ENCODE measurements around the gene PDZD7.
A peak's percentile ranks its signal among the peaks of the same experiment; 100 is the strongest.

PDZD7 gene

GRCh38 chr10:101065481-101066145 lies 34.7 kb upstream of the PDZD7 start:
- H3K27me3 ChIP-seq (ENCODE audit: insufficient read depth, poor library complexity, severe bottlenecking), result no peaks in the 10 kb centered on the region
- TF ChIP-seq SPI1 (IDR thresholded peaks at IDR 0.05; ENCODE audit: borderline replicate concordance, low read depth), result no peak
- TF ChIP-seq POLR2AphosphoS5 (IDR thresholded peaks at IDR 0.05; ENCODE audit: low read depth), result no peak
- TF ChIP-seq CTCF (IDR thresholded peaks at IDR 0.05; ENCODE audit: insufficient read depth, low read length), result no peak
- no peak for TF ChIP-seq GABPA (IDR thresholded peaks at IDR 0.05; ENCODE audit: low read depth)
- no peak for TF ChIP-seq REST (IDR thresholded peaks at IDR 0.05; ENCODE audit: insufficient replicate concordance, low read depth)
- H3K27ac ChIP-seq (replicated peaks), result no peak overlapping the region
- no peak for DNase-seq (ENCODE audit: low read depth in 1 of 2, low spot score in 1 of 2)
- H3K4me3 ChIP-seq (replicated peaks; ENCODE audit: insufficient read depth, low read length), result no peak overlapping the region

GRCh38 chr10:101064415-101065030 lies 33.6 kb upstream of the PDZD7 start:
- Histone ChIP-seq H3K4me3 (replicated peaks; ENCODE audit: insufficient read depth, low read length) (no peak overlapping the region), H3K27me3 (ENCODE audit: insufficient read depth, poor library complexity, severe bottlenecking) (no peaks in the 10 kb centered on the region), H3K27ac (replicated peaks) (no peak overlapping the region)
- no peak for TF ChIP-seq GABPA (IDR thresholded peaks at IDR 0.05; ENCODE audit: low read depth)
- TF ChIP-seq SPI1 (IDR thresholded peaks at IDR 0.05; ENCODE audit: borderline replicate concordance, low read depth), result no peak
- no peak for TF ChIP-seq POLR2AphosphoS5 (IDR thresholded peaks at IDR 0.05; ENCODE audit: low read depth)
- no peak for TF ChIP-seq CTCF (IDR thresholded peaks at IDR 0.05; ENCODE audit: insufficient read depth, low read length)
- DNase-seq (ENCODE audit: low read depth in 1 of 2, low spot score in 1 of 2), result no peak

- no peak overlapping the region; the same call in 1 of the 2 replicates for H3K27ac ChIP-seq (replicated peaks)
- no peak for DNase-seq (ENCODE audit: low read depth in 1 of 2, low spot score in 1 of 2)
- no peaks in the 10 kb centered on the region for H3K27me3 ChIP-seq (ENCODE audit: insufficient read depth, poor library complexity, severe bottlenecking)
- H3K4me3 ChIP-seq (replicated peaks; ENCODE audit: insufficient read depth, low read length), result no peak overlapping the region
- peak; percentile 20; the same call in 1 of the 2 replicates for TF ChIP-seq POLR2AphosphoS5 (IDR thresholded peaks at IDR 0.05; ENCODE audit: low read depth)
- TF ChIP-seq GABPA (IDR thresholded peaks at IDR 0.05; ENCODE audit: low read depth), result no peak
- peak; percentile 69; the same call in 1 of the 2 replicates for TF ChIP-seq SPI1 (IDR thresholded peaks at IDR 0.05; ENCODE audit: borderline replicate concordance, low read depth)
- no peak for TF ChIP-seq REST (IDR thresholded peaks at IDR 0.05; ENCODE audit: insufficient replicate concordance, low read depth)
Measured at GRCh38 chr10:101063548-101064414, 32.9 kb upstream of the PDZD7 start.
